H1 (cell line): ENCODE results near the gene SIK3. TPM values are rescaled to one million over a fixed set of nuclear protein-coding genes. Genes with fewer than 3 reads are reported as not detected.
"Not testable (repeated sequence)": the region's sequence is repeated elsewhere in the genome, so short reads cannot be mapped to it uniquely, and the experiment has no call there.

Source experiments
- CTCF ChIA-PET: fragments of 300-600 bp; sonication (Branson Sonifier 250); formaldehyde crosslinking; loops from one replicate; lab custom pipeline; 2021; ENCODE audit not compliant: partially characterized antibody; lab: Charles Lee
- POLR2A ChIA-PET: fragments of 300-600 bp; sonication (Branson Sonifier 250); formaldehyde crosslinking; loops from one replicate; lab custom pipeline; 2021; ENCODE audit warnings: inconsistent platforms; ENCODE audit not compliant: partially characterized antibody; lab: Charles Lee
- DNase-seq, 2 experiments: peaks; one replicate each; pipeline versions ENCODE4 v3.0.0 to v3.0.0-alpha.2; 2010 to 2022; ENCODE audit warnings: low spot score in 2 of 2, low read depth in 1 of 2, mixed read lengths in 1 of 2
- FAIRE-seq: peaks from 2 replicates; lab custom pipeline; 2011; peaks lifted over from hg19 to GRCh38; lab: Jason Lieb, UNC
- H2AFZ ChIP-seq: 2 replicates; pipeline ENCODE4 v1.8.1; 2012; ENCODE audit warnings: low read length, inconsistent platforms
- H2AK5ac ChIP-seq: 2 replicates; pipeline ENCODE4 v1.6.1; 2013; ENCODE audit warnings: low read depth, low read length
- H2BK120ac ChIP-seq: replicated peaks from 2 replicates; pipeline ENCODE3; 2013; ENCODE audit warnings: low read depth, low read length, inconsistent platforms
- H2BK12ac ChIP-seq: 2 replicates; pipeline ENCODE4 v1.6.1; 2013; ENCODE audit warnings: low read depth, low read length
- H2BK15ac ChIP-seq: 2 replicates; pipeline ENCODE4 v1.6.1; 2013; ENCODE audit warnings: low read length
- H2BK20ac ChIP-seq: 2 replicates; pipeline ENCODE4 v1.6.1; 2013; ENCODE audit warnings: low read length
- H2BK5ac ChIP-seq: 2 replicates; pipeline ENCODE4 v1.6.1; 2013; ENCODE audit warnings: low read depth, low read length
- H3K14ac ChIP-seq: 2 replicates; pipeline ENCODE4 v1.6.1; 2013; ENCODE audit warnings: inconsistent platforms; ENCODE audit not compliant: insufficient read length
- H3K18ac ChIP-seq: 2 replicates; pipeline ENCODE4 v1.6.1; 2013; ENCODE audit warnings: low read length; ENCODE audit errors: extremely low read depth
- H3K23ac ChIP-seq: 2 replicates; pipeline ENCODE4 v1.6.1; 2013; ENCODE audit warnings: inconsistent platforms; ENCODE audit not compliant: insufficient read length
- H3K23me2 ChIP-seq: 2 replicates; pipeline ENCODE4 v1.6.1; 2013; ENCODE audit warnings: low read depth, low read length
- H3K27ac ChIP-seq: 2 replicates; pipeline ENCODE4 v1.6.1; 2011; ENCODE audit warnings: low read depth, low read length, inconsistent platforms
- H3K27me3 ChIP-seq, 4 experiments: replicated peaks in 1 of 4; 1 replicate in 1 of 4; 2 replicates in 3 of 4; pipeline versions ENCODE4 v1.6.1 to v1.8.1; 2011 to 2013; ENCODE audit warnings: low read length in 3 of 4, mild to moderate bottlenecking in 3 of 4, inconsistent platforms in 2 of 4, mixed read lengths in 2 of 4, moderate library complexity in 1 of 4; ENCODE audit not compliant: control insufficient read depth in 3 of 4, insufficient read depth in 3 of 4; ENCODE audit errors: extremely low read depth in 1 of 4
- H3K36me3 ChIP-seq, 4 experiments: 2 replicates each; pipeline versions ENCODE4 v1.6.1 to v1.8.1; 2011 to 2013; ENCODE audit warnings: mild to moderate bottlenecking in 4 of 4, low read length in 3 of 4, moderate library complexity in 2 of 4, control low read depth in 1 of 4, inconsistent platforms in 1 of 4; ENCODE audit not compliant: insufficient read depth in 4 of 4, control insufficient read depth in 2 of 4
- H3K4ac ChIP-seq: replicated peaks from 2 replicates; pipeline ENCODE3; 2013; ENCODE audit warnings: low read length, low read depth, mixed read lengths, inconsistent platforms; ENCODE audit not compliant: insufficient read length
- H3K4me1 ChIP-seq, 4 experiments: replicated peaks in 1 of 4; 1 replicate in 1 of 4; 2 replicates in 3 of 4; pipeline versions ENCODE4 v1.6.1 to v1.8.1; 2011 to 2013; ENCODE audit warnings: low read length in 3 of 4, inconsistent platforms in 2 of 4, mixed read lengths in 1 of 4; ENCODE audit not compliant: insufficient read depth in 4 of 4, control insufficient read depth in 3 of 4
- H3K4me2 ChIP-seq, 2 experiments: 2 replicates each; pipeline versions ENCODE4 v1.6.1 to v1.8.1; 2011 to 2013; ENCODE audit warnings: low read depth in 2 of 2, low read length in 2 of 2, control low read depth in 1 of 2, inconsistent platforms in 1 of 2, mild to moderate bottlenecking in 1 of 2; ENCODE audit not compliant: insufficient read depth in 1 of 2
- H3K4me3 ChIP-seq, 4 experiments: fragments of 200-600, 300-600 bp in 1 of 4; sonication (generic), shearing (Covaris generic), sonication (Bioruptor Twin) in 1 of 4; 2 replicates each; pipeline versions ENCODE4 v1.5.1 to v1.8.1; 2011 to 2016; ENCODE audit warnings: low read length in 4 of 4, low read depth in 3 of 4, control low read depth in 2 of 4, inconsistent platforms in 2 of 4, mild to moderate bottlenecking in 2 of 4, mixed read lengths in 1 of 4, moderate library complexity in 1 of 4; ENCODE audit not compliant: insufficient read depth in 2 of 4; ENCODE audit errors: extremely low read depth in 1 of 4
- H3K56ac ChIP-seq: replicated peaks from 2 replicates; pipeline ENCODE3; 2013; ENCODE audit warnings: low read depth, mild to moderate bottlenecking, mixed read lengths, low read length, inconsistent platforms; ENCODE audit not compliant: insufficient read length
- H3K79me1 ChIP-seq: 2 replicates; pipeline ENCODE4 v1.6.1; 2013; ENCODE audit warnings: low read depth, low read length, control low read depth
- H3K79me2 ChIP-seq, 2 experiments: 2 replicates each; pipeline versions ENCODE4 v1.6.1 to v1.8.1; 2012 to 2013; ENCODE audit warnings: low read length in 2 of 2, mild to moderate bottlenecking in 2 of 2, inconsistent platforms in 1 of 2; ENCODE audit not compliant: insufficient read depth in 2 of 2, control insufficient read depth in 1 of 2
- H3K9ac ChIP-seq, 4 experiments: replicated peaks in 1 of 4; 1 replicate in 1 of 4; 2 replicates in 3 of 4; pipeline versions ENCODE4 v1.6.1 to v1.8.1; 2011 to 2013; ENCODE audit warnings: low read depth in 3 of 4, low read length in 3 of 4, control low read depth in 2 of 4, mild to moderate bottlenecking in 2 of 4, moderate library complexity in 2 of 4, inconsistent platforms in 1 of 4; ENCODE audit errors: extremely low read depth in 1 of 4
- H3K9me3 ChIP-seq, 2 experiments: 2 replicates each; pipeline versions ENCODE4 v1.6.1 to v1.8.1; 2012 to 2013; ENCODE audit warnings: mild to moderate bottlenecking in 2 of 2, moderate library complexity in 2 of 2, control low read depth in 1 of 2, inconsistent platforms in 1 of 2, low read depth in 1 of 2, low read length in 1 of 2, mixed read lengths in 1 of 2; ENCODE audit not compliant: insufficient read depth in 2 of 2
- H4K20me1 ChIP-seq, 2 experiments: replicated peaks in 1 of 2; 2 replicates each; pipeline versions ENCODE3 to v1.8.1; 2011 to 2013; ENCODE audit warnings: inconsistent platforms in 2 of 2, low read length in 2 of 2, mild to moderate bottlenecking in 1 of 2; ENCODE audit not compliant: insufficient read depth in 2 of 2, control insufficient read depth in 1 of 2
- H4K5ac ChIP-seq: 2 replicates; pipeline ENCODE4 v1.6.1; 2013; ENCODE audit warnings: low read length, low read depth, mixed read lengths, inconsistent platforms; ENCODE audit not compliant: insufficient read length
- H4K8ac ChIP-seq: 2 replicates; pipeline ENCODE4 v1.8.0; 2013; ENCODE audit warnings: mild to moderate bottlenecking, moderate library complexity, low read length, inconsistent platforms; ENCODE audit not compliant: insufficient read depth; ENCODE audit errors: extremely low read depth
- H4K91ac ChIP-seq: replicated peaks from 2 replicates; pipeline ENCODE3; 2013; ENCODE audit warnings: low read length, mixed read lengths, inconsistent platforms; ENCODE audit not compliant: insufficient read length
- ASH2L ChIP-seq: fragments of 200-600, 300-600 bp; sonication (generic); IDR thresholded peaks from one replicate; pipeline ENCODE4 v1.7.1; 2017; ENCODE audit warnings: low read length
- EP300 ChIP-seq, 2 experiments: IDR thresholded peaks; 1 replicate in 1 of 2; 2 replicates in 1 of 2; pipeline ENCODE4 v1.6.1; 2011 to 2012; ENCODE audit warnings: low read depth in 2 of 2, low read length in 2 of 2, mild to moderate bottlenecking in 2 of 2, borderline replicate concordance in 1 of 2, inconsistent platforms in 1 of 2, moderate library complexity in 1 of 2
- JUND ChIP-seq: IDR thresholded peaks from 2 replicates; pipeline ENCODE4 v1.6.1; 2011; ENCODE audit warnings: mild to moderate bottlenecking, improper control_type of control experiment, low read length
- PHF8 ChIP-seq: fragments of 200-600 bp; sonication (generic); conservative IDR thresholded peaks from 2 replicates; pipeline ENCODE4 v1.7.1; 2012; ENCODE audit warnings: low read depth, mild to moderate bottlenecking, inconsistent platforms, low read length, moderate library complexity
- RFX5 ChIP-seq: IDR thresholded peaks from 2 replicates; pipeline ENCODE4 v1.6.1; 2011; ENCODE audit warnings: low read depth, low read length, improper control_type of control experiment, borderline replicate concordance
- RXRA ChIP-seq: IDR thresholded peaks from 2 replicates; pipeline ENCODE4 v1.6.1; 2011; ENCODE audit warnings: low read depth, mild to moderate bottlenecking, low read length, moderate library complexity; ENCODE audit not compliant: insufficient read depth
- SAP30 ChIP-seq: fragments of 300-600 bp; sonication (generic); IDR thresholded peaks from 2 replicates; pipeline ENCODE4 v1.7.1; 2012; ENCODE audit warnings: low read length, moderate library complexity, mild to moderate bottlenecking, inconsistent platforms; ENCODE audit not compliant: insufficient read depth, insufficient replicate concordance
- SP1 ChIP-seq: IDR thresholded peaks from 2 replicates; pipeline ENCODE4 v1.6.1; 2011; ENCODE audit warnings: low read depth, low read length
- WGBS, 2 experiments: shearing (Covaris generic) in 1 of 2; methylation state at CpG; one replicate each; pipeline versions ENCODE4 v1.1.6 to v1.1.7; 2013 to 2015; ENCODE audit warnings: low lambda C conversion rate in 2 of 2, mixed read lengths in 2 of 2, inconsistent platforms in 1 of 2, low coverage in 1 of 2, missing lambda C conversion rate in 1 of 2; ENCODE audit not compliant: insufficient replicate concordance in 2 of 2, insufficient coverage in 1 of 2, insufficient read length in 1 of 2; ENCODE audit errors: extremely low coverage in 1 of 2, missing lambda C conversion rate in 1 of 2; 5-methylcytosine and 5-hydroxymethylcytosine counted together
- polyA plus RNA-seq, 7 experiments: library from polyadenylated mRNA; depleted of rRNA in 3 of 7; stranded (reverse) in 5 of 7; unstranded in 2 of 7; fragments of >200 nt in 5 of 7; fragments of 200-250 nt in 2 of 7; gene quantifications; 1 replicate in 5 of 7; 2 replicates in 1 of 7; 4 replicates in 1 of 7; pipeline versions ENCODE4 v1.2.1 to v1.2.3, GENCODE V29; 2011 to 2013; ENCODE audit warnings: missing spikeins in 2 of 7, mixed read lengths in 2 of 7
- total RNA-seq: library from RNA; stranded (reverse); fragmentation: NEBNext Ultra II Directional; extraction: Animal tissue kit (Norgen Biotek cat#: 25700); gene quantifications from 2 replicates; pipeline ENCODE4 v1.2.1, GENCODE V29; 2021

The SIK3 gene
- total and polyA plus RNA-seq, 2 of the 8 experiments (the other 6 are each of a cell fraction or from before 2014, with no cell fraction given): 19.9 to 32.1 TPM

- TF ChIP-seq SAP30 (no peak), RFX5 (no peak), SP1 (no peak), PHF8 (no peak), JUND (no peak), ASH2L (no peak), RXRA (no peak), EP300 (IDR thresholded peaks at IDR 0.05; ENCODE audit: borderline replicate concordance in 1 of 2, low read depth in 2 of 2, low read length in 2 of 2) (no peak)
- TF ChIP-seq, all 59 proteins: peak for 0
Observed at GRCh38 chr11:117026593-117027330, 71.5 kb downstream of the SIK3 start (continued).

- not testable (repeated sequence) for H2BK120ac ChIP-seq, H2AK5ac ChIP-seq, H3K23me2 ChIP-seq, FAIRE-seq, H3K56ac ChIP-seq, H4K5ac ChIP-seq, H3K4me3 ChIP-seq, H3K27me3 ChIP-seq, H2BK20ac ChIP-seq, H3K4me2 ChIP-seq, H3K18ac ChIP-seq, H4K8ac ChIP-seq, H2BK12ac ChIP-seq, H2BK5ac ChIP-seq, H2BK15ac ChIP-seq, H4K91ac ChIP-seq, H3K4ac ChIP-seq, H3K9me3 ChIP-seq, H3K36me3 ChIP-seq, DNase-seq, H2AFZ ChIP-seq, H3K4me1 ChIP-seq, H3K14ac ChIP-seq, H3K27ac ChIP-seq, H3K79me1 ChIP-seq, H3K23ac ChIP-seq, H3K9ac ChIP-seq
- Histone ChIP-seq H4K20me1 (peaks cover 3 to 15% of the 10 kb centered on the region in 2 experiments), H3K79me2 (peaks cover 0 to 77% of the 10 kb centered on the region in 2 experiments; a peak in 2 of 4 replicates)
- WGBS, 2 experiments: 92% methylated on average over 7 of the region's 7 CpGs; no CpG with 5 or more reads in 1 of the 2 experiments
- POLR2A ChIA-PET: interaction anchor here (1.0 kb wide), 1 partner anchor 14 kb away, joined by 3 read pairs; no protein-coding TSS in a partner anchor
- CTCF ChIA-PET: interaction anchor here (0.9 to 1.5 kb wide), 2 partner anchors 27 to 86 kb away, joined by 3 to 6 read pairs; no protein-coding TSS in a partner anchor
Observed at GRCh38 chr11:117023707-117024106, 74.5 kb downstream of the SIK3 start.
